Lung microvascular endothelial cell (primary cell): ENCODE results near the gene CPED1. TPM values are rescaled to one million over a fixed set of nuclear protein-coding genes. Genes with fewer than 3 reads are reported as not detected.
A peak's percentile ranks its signal among the peaks of the same experiment; 100 is the strongest.
"Not testable (repeated sequence)": the region's sequence is repeated elsewhere in the genome, so short reads cannot be mapped to it uniquely, and the experiment has no call there.

Experiments
- DNase-seq, 2 donors: peaks; one replicate each; pipeline versions ENCODE4 v3.0.0 to v3.0.0-alpha.2; 2010; ENCODE audit warnings: low read depth in 2 of 2
- total RNA-seq: library from RNA; depleted of rRNA; stranded (reverse); fragments of >200 nt; gene quantifications from 2 replicates; pipeline ENCODE4 v1.2.1, GENCODE V29; 2014

Gene CPED1
- total RNA-seq, 1 donor from 2014 or later = 0.20 TPM

GRCh38 chr7:120981117-120981516, 7.4 kb upstream of the CPED1 start:
- DNase-seq = no peak

GRCh38 chr7:120981888-120982615, 6.5 kb upstream of the CPED1 start:
- DNase-seq = peak in 1 of 2 donors; percentile 36

GRCh38 chr7:120983592-120983991, 4.9 kb upstream of the CPED1 start:
- DNase-seq = not testable (repeated sequence)

DNA sequence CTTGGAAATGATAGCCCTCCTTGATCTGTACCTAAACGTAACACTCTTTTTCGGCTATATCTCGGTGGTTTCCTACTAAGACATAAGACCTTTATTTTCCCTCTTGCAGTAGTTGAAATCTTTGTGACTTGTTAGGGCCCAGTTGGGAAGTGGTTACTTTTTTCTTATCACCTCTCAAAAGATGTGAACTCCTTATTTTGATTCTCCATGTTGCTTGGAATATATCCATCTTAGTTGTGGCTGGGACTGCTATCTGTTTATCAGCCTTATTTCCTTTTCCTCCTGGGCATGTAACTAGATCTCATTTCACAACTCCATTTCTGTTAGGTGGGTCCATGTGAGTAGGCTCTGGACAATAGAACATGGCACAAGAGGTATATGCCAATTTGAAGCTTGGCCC, 4.1 kb upstream of the CPED1 start:
- no peak for DNase-seq

GRCh38 chr7:120985130-120985758, 3.3 kb upstream of the CPED1 start:
- DNase-seq = no peak

DNA sequence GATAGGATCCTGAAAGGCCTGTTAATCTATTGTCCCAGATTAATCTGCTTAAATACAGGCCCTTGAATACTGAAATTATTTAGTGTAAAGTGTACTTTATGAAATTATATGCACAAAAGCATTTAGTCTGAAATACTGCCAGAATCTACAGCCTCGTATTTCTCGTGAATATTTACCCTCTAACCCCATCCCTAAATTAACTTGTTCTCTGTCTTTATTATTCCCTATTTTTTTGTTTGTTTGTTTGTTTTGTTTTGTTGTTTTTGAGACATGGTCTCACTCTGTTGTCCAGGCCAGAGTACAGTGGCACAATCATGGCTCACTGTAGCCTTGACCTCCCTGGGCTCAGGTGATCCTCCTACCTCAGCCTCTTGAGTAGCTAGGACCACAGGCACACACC, 2.7 kb upstream of the CPED1 start:
- DNase-seq = no peak

GRCh38 chr7:120986650-120987049, 1.9 kb upstream of the CPED1 start:
- no peak for DNase-seq

DNA sequence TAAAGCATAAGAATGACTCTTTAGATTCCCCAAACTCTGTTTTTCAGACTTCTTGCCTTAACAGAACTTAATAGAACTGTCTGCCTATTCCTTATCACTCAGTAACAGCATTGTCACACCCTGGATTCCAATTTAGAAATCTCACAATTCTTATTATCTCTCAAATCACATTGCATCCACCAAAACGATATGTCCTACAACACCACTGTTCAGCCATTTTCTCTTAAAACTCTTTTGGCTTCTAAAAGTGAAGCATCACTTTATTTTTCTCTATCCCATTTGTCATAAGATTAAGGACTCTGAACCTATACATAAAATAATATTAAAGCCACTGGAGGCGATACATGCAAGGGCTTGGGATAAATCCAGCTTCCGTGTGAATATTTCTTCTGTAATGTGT, 1.2 kb upstream of the CPED1 start:
- no peak for DNase-seq

DNA sequence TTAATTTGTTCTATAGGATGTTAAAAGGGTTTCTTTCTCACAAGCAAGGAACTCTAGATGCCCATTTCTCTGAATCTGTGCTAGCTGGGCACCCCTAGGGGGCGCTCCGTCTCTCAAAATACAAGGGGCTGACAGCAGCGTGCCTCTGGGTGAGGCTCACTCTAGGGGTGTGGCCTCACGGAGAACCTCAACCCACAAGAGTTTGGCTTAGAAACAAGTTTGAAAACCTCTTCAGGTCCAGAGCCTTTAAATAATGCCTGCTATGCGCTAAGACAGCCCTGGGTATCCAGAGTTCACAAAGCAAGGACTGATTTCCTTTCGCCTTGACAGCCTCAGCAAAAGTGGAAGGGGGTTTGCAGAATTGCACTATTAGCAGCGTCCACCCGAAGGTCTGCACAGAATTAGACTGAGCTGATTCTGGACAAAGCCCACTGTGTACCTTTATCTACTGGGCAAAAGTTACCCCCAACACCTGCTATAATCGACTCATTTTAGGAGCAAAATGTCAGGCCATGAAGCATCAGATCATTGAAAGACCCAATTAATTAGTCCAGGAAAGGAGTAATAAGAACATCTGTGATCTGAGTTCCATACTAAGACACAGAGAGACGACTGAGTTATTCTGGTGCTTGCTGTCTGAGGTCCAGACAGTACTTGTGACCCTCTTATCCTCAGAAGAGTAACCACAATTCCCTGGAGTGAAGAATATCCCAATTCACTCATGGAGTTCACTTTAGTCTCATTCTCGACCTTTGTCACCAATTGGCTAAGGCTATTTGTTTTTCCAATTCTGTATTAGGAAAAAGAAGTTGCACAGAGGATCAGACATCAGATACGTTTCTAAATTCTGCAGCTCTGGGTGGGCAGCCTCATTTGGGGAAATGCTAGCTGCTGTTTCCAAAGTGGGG, 574 bp upstream of the CPED1 start:
- DNase-seq = peak; percentile 90 to 91

- no peak for DNase-seq
Measured at GRCh38 chr7:120989257-120990220, 1.0 kb downstream of the CPED1 start.

DNA sequence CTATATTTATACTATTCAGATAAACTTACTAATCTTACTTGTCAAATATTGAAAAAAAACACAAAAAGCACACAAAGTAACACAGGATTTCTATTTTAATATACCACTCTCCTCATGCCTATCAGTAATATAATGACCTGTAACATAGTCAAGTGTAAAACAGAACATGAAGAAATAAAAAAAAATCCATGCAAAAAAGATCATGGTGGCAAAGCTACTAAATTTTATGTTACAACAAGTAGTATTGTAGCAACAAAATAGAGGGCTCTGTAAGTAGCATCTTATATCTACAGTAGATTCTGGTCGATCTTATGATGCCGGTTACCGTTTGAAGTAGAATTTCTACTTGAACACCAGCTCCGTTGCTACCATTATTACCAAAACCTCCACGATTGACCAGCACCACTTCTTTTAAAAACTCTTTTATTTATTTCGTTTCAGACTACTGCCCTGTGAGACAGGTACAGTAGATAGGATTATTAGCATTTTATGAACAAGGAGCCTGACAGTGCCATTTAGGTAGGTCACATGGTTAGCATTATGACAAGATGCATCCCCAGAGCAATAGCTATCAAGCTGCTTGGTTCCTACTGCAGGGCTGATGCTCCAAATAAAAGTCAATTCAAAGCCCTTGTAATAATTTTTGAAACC, 2.1 kb downstream of the CPED1 start:
- DNase-seq = no peak

GRCh38 chr7:120991161-120991560, 2.6 kb downstream of the CPED1 start:
- no peak for DNase-seq

DNA sequence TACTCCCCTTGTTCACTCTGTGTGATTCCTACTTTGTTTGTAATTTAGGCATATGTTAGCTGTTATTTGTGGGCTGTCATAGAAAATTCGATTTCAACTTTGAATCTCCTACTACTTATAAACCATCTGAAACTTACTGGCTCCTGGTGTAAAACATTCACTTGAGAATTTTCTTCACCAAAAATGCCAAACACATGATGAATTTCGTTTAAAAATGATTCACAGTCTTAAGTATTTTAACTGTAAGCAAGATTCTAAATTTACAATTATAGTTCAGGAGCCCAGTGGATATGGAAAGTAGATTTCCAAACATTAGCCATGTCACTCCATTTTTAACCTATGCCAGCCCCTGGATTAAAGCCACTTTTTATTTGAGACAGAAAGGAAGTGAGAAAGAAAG, 3.1 kb downstream of the CPED1 start:
- peak in 1 of 2 donors; percentile 38 for DNase-seq

- no peak for DNase-seq
Measured at GRCh38 chr7:120992272-120992964, 3.9 kb downstream of the CPED1 start.

- DNase-seq = no peak
Measured at GRCh38 chr7:120992965-120993494, 4.5 kb downstream of the CPED1 start.

- DNase-seq = no peak
Measured at GRCh38 chr7:120993553-120994191, 5.2 kb downstream of the CPED1 start.

- DNase-seq = no peak
Measured at GRCh38 chr7:120994512-120995410, 6.2 kb downstream of the CPED1 start.

GRCh38 chr7:120995654-120996053, 7.1 kb downstream of the CPED1 start:
- DNase-seq = no peak
